Activated B cell treated with CpG ODN at 0.5 μM for 24 hours (primary cell): ENCODE measurements around the gene PEF1. TPM values are rescaled to one million over a fixed set of nuclear protein-coding genes. Genes with fewer than 3 reads are reported as not detected.

Experiments used
- ATAC-seq: fragments of 200-7000 bp; cut with Tn5 transposase; one replicate; pipeline ENCODE4 v1.10.0; 2021; ENCODE audit warnings: low read depth, mild to moderate bottlenecking, moderate library complexity
- CTCF ChIA-PET: fragments of 350-600 bp; sonication (Branson Sonifier 250); formaldehyde crosslinking; loops from one replicate; lab custom pipeline; 2021; ENCODE audit warnings: antibody characterized with exemption; lab: Charles Lee
- POLR2A ChIA-PET: fragments of 350-600 bp; sonication (Branson Sonifier 250); formaldehyde crosslinking; loops from one replicate; lab custom pipeline; 2021; ENCODE audit warnings: antibody characterized with exemption; lab: Charles Lee
- DNase-seq: peaks from one replicate; pipeline ENCODE4 v3.0.0; 2022
- H3K27ac Mint-ChIP-seq: one replicate; pipeline ENCODE4 v1.8.0; 2020; ENCODE audit warnings: mixed read lengths
- H3K27me3 Mint-ChIP-seq: one replicate; pipeline ENCODE4 v1.8.0; 2021; ENCODE audit warnings: mixed read lengths
- H3K36me3 Mint-ChIP-seq: one replicate; pipeline ENCODE4 v1.8.0; 2021; ENCODE audit warnings: low read depth, mixed read lengths
- H3K4me1 Mint-ChIP-seq: one replicate; pipeline ENCODE4 v1.8.0; 2021; ENCODE audit warnings: mixed read lengths
- H3K4me3 Mint-ChIP-seq: one replicate; pipeline ENCODE4 v1.8.0; 2020; ENCODE audit warnings: mild to moderate bottlenecking, mixed read lengths
- H3K9me3 Mint-ChIP-seq: one replicate; pipeline ENCODE4 v1.8.0; 2020; ENCODE audit warnings: mixed read lengths
- intact Hi-C: fragments of 100-400 bp; cut with micrococcal nuclease; formaldehyde crosslinking; loops from one replicate; pipeline ENCODE4 v1.15.1; 2024
- total RNA-seq: library from RNA; stranded (reverse); gene quantifications from 2 replicates; pipeline ENCODE4 v1.2.3, GENCODE V29; 2022
- TF ChIP-seq, protein P1 (sequence below): fragments of 200-600 bp; IDR thresholded peaks from one replicate; pipeline ENCODE4 v1.8.0; 2022; ENCODE audit warnings: antibody characterized with exemption, mild to moderate bottlenecking

Gene PEF1
- total RNA-seq, 1 donor from 2014 or later = 58.0 TPM

DNA sequence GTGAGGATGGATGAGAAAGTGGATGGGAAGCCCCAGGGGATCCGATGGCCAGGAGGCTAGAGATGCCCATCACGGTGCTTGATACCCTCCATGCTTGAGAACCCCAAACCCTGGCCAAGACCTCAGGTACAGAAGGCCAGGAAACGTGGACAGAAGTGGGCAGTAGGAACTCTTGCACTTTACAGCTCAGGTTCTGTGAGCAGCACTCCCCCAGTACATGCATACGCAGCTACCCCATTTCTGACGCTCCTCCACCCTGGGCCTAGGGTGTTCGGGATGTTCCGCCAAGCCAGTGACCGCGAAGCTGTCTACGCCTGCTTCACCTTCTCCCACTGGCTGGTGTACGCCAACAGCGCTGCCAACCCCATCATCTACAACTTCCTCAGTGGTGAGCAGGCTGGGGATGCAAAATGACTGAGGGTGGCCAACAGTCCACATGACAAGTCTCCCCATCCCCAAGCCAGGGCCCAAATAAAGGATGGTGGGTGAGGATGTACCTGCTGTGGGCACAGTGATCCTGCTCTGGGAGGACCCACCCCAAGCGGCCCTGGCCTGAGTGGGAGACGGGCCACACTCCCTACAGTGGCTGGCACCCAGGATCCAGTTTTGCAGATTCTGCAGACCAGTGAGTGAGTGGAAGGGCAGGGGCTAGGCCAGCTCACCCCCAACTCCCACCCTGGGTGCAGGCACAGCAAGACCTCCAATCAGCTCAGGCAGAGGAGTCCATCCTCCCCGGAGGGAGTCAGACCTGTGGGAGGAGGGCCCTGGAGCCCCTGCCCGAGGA, 19.8 kb downstream of the PEF1 start:
- no peak for DNase-seq
- ChIA-PET CTCF (interaction anchor here (0.6 kb wide), 1 partner anchor 39 kb away, joined by 3 read pairs; no protein-coding TSS in a partner anchor), POLR2A (interaction anchor here (0.6 kb wide), 1 partner anchor 7 kb away, joined by 3 read pairs; no protein-coding TSS in a partner anchor)
- intact Hi-C loops = no loop called here
- peak; percentile 5 for ATAC-seq
- H3K27me3 Mint-ChIP-seq = no peaks in the 10 kb centered on the region
- peaks cover 10% of the 10 kb centered on the region for H3K4me1 Mint-ChIP-seq
- H3K27ac Mint-ChIP-seq = no peak overlapping the region
- TF ChIP-seq, protein P1, sequence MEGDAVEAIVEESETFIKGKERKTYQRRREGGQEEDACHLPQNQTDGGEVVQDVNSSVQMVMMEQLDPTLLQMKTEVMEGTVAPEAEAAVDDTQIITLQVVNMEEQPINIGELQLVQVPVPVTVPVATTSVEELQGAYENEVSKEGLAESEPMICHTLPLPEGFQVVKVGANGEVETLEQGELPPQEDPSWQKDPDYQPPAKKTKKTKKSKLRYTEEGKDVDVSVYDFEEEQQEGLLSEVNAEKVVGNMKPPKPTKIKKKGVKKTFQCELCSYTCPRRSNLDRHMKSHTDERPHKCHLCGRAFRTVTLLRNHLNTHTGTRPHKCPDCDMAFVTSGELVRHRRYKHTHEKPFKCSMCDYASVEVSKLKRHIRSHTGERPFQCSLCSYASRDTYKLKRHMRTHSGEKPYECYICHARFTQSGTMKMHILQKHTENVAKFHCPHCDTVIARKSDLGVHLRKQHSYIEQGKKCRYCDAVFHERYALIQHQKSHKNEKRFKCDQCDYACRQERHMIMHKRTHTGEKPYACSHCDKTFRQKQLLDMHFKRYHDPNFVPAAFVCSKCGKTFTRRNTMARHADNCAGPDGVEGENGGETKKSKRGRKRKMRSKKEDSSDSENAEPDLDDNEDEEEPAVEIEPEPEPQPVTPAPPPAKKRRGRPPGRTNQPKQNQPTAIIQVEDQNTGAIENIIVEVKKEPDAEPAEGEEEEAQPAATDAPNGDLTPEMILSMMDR = no peak
- H3K9me3 Mint-ChIP-seq = no peaks in the 10 kb centered on the region
- H3K4me3 Mint-ChIP-seq = no peak overlapping the region
- H3K36me3 Mint-ChIP-seq = peaks cover 45% of the 10 kb centered on the region

DNA sequence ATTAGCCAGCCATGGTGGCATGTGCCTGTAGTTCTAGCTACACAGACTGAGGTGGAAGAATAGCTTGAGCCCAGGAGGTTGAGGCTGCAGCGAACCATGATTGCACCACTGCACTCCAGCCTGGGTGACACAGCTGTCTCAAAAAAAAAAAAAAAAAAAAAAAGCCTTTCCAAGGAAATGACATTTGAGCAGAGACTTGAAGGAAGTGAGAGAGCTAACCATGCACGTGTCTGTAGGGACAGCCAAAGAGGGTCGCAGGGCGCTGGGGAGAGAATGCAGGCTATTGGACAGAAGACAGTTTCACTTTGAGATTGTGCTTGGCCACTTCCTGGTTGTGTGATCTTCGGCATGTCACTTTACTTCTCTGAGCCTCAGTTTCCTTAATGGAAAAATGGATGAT, 20.4 kb downstream of the PEF1 start:
- POLR2A ChIA-PET = interaction anchor here (0.6 kb wide), 1 partner anchor 8 kb away, joined by 3 read pairs; no protein-coding TSS in a partner anchor
- peaks cover 39% of the 10 kb centered on the region for H3K36me3 Mint-ChIP-seq
- intact Hi-C loops = no loop called here
- CTCF ChIA-PET = interaction anchor here (0.6 kb wide), 1 partner anchor 40 kb away, joined by 3 read pairs; no protein-coding TSS in a partner anchor
- H3K27ac Mint-ChIP-seq = no peak overlapping the region
- DNase-seq (no peak), ATAC-seq (no peak)
- no peak overlapping the region for H3K4me3 Mint-ChIP-seq
- no peaks in the 10 kb centered on the region for H3K9me3 Mint-ChIP-seq
- H3K4me1 Mint-ChIP-seq = peaks cover 15% of the 10 kb centered on the region
- H3K27me3 Mint-ChIP-seq = peaks cover 2% of the 10 kb centered on the region
- TF ChIP-seq, protein P1 = no peak

DNA sequence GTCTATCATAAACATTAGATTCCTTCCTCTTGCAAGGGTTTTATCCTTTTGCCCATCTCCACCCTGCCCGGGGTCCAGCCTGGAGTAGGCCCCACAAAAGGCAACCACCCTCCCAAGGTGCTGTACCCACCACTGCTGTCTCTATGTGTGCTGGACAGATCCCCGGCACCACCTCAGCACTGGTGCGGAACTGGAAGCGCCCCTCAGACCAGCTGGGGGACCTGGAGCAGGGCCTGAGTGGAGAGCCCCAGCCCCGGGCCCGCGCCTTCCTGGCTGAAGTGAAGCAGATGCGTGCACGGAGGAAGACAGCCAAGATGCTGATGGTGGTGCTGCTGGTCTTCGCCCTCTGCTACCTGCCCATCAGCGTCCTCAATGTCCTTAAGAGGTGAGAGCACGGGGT, 21.3 kb downstream of the PEF1 start:
- ChIA-PET POLR2A (no interaction called here), CTCF (no interaction called here)
- DNase-seq = no peak
- intact Hi-C loops = no loop called here
- Mint-ChIP-seq H3K9me3 (no peaks in the 10 kb centered on the region), H3K4me1 (peaks cover 21% of the 10 kb centered on the region), H3K27me3 (peaks cover 5% of the 10 kb centered on the region), H3K4me3 (no peak overlapping the region), H3K36me3 (peaks cover 29% of the 10 kb centered on the region), H3K27ac (no peak overlapping the region)
- no peak for ATAC-seq
- TF ChIP-seq, protein P1 = no peak

DNA sequence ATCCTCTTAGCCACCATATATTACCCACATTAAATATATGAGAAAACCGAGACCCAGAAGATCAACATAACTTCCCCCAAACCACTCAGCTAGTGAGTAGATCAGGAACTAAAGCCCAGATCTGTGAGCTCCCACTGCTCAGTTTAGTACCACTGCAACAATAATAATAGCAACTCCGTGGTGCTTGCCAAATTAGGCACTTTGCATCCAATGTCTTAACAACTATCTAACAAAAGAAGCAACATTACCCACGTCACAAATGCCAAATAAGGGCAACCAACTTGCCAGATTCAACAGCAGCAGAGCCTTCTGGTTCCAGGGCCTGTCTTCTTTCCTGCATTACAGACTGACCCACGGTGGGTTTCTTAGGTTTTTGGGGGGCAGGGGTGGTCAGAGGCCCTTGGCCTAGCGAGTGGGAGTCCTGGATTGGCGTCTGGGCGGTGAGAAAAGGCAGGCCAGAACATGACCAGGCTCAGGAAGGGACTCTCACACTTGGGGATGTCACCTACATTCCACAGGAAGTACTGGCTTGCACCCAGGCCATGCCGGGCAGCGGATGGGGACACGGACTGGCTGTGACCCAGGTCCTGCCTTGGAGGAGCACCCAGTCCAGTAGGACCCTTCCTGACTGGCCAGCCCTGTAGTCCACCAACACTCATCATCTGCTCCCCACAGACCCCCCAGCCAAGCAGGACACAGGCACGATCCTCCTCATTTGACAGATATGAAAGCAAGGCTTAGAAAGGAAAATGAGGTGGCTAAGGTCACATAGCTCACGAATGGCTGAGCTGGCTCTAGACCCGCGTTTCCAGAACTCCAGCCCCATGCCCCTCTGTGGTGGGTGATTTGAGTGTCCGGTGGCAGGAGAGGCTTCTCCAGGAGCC, 22.6 kb downstream of the PEF1 start:
- no peak overlapping the region for H3K27ac Mint-ChIP-seq

More for the DNA sequence above, 22.6 kb downstream of the PEF1 start:
- Mint-ChIP-seq H3K36me3 (peaks cover 17% of the 10 kb centered on the region), H3K9me3 (no peaks in the 10 kb centered on the region), H3K27me3 (peaks cover 8% of the 10 kb centered on the region), H3K4me1 (peaks cover 24% of the 10 kb centered on the region), H3K4me3 (no peak overlapping the region)
- DNase-seq = no peak
- TF ChIP-seq, protein P1 = no peak
- no peak for ATAC-seq
- ChIA-PET POLR2A (no interaction called here), CTCF (no interaction called here)
- intact Hi-C loops = no loop called here
